GM23338 (cell line): ENCODE data around the gene ORC6. TPM values are rescaled to one million over a fixed set of nuclear protein-coding genes. Genes with fewer than 3 reads are reported as not detected.

Source experiments
- EZH2phosphoT487 ChIP-seq: fragments of 200-600 bp; sonication (generic); IDR thresholded peaks from one replicate; pipeline ENCODE4 v1.8.1; 2018; ENCODE audit warnings: antibody characterized with exemption; ENCODE audit not compliant: unreplicated experiment
- polyA plus RNA-seq: library from polyadenylated mRNA; unstranded; fragments of >200 nt; fragmentation: Nextera tagmentation; extraction: Ambion mirVana; gene quantifications from 2 replicates; pipeline ENCODE4 v1.2.1, GENCODE V29; 2016
- total RNA-seq: library from RNA; depleted of rRNA; stranded (reverse); fragments of >200 nt; shearing (Covaris generic); gene quantifications from 2 replicates; pipeline ENCODE4 v1.2.3, GENCODE V29; 2014
- TF ChIP-seq, protein P1 (sequence below): IDR thresholded peaks from one replicate; pipeline ENCODE4 v1.6.1; 2018; ENCODE audit warnings: antibody characterized with exemption; ENCODE audit not compliant: unreplicated experiment
- TF ChIP-seq, protein P2 (sequence below): fragments of 250-450 bp; sonication (Bioruptor Pico); IDR thresholded peaks from 2 replicates; pipeline ENCODE4 v1.5.0; 2020; ENCODE audit warnings: mild to moderate bottlenecking, moderate library complexity

The ORC6 gene
- total and polyA plus RNA-seq, 2 experiments from 2014 or later, result 71.5 to 92.0 TPM

DNA sequence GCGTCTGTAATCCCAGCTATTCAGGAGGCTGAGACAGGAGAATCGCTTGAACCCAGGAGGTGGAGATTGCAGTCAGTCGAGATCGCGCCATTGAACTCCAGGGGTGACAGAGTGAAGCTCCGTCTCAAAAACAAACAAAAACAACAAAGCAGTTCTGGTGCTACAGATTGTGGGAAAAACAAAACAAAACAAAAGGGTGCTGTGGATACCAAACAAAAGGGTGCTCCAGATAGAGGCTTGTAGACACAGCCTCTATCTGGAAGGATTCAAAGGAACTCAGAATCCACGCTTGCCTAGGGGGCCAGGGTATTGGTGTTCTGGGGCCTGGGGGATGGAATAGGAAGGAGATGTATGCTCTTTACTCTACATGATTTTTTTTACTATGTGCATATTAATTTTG lies 56.2 kb downstream of the ORC6 start (continued):
- TF ChIP-seq, protein P1, sequence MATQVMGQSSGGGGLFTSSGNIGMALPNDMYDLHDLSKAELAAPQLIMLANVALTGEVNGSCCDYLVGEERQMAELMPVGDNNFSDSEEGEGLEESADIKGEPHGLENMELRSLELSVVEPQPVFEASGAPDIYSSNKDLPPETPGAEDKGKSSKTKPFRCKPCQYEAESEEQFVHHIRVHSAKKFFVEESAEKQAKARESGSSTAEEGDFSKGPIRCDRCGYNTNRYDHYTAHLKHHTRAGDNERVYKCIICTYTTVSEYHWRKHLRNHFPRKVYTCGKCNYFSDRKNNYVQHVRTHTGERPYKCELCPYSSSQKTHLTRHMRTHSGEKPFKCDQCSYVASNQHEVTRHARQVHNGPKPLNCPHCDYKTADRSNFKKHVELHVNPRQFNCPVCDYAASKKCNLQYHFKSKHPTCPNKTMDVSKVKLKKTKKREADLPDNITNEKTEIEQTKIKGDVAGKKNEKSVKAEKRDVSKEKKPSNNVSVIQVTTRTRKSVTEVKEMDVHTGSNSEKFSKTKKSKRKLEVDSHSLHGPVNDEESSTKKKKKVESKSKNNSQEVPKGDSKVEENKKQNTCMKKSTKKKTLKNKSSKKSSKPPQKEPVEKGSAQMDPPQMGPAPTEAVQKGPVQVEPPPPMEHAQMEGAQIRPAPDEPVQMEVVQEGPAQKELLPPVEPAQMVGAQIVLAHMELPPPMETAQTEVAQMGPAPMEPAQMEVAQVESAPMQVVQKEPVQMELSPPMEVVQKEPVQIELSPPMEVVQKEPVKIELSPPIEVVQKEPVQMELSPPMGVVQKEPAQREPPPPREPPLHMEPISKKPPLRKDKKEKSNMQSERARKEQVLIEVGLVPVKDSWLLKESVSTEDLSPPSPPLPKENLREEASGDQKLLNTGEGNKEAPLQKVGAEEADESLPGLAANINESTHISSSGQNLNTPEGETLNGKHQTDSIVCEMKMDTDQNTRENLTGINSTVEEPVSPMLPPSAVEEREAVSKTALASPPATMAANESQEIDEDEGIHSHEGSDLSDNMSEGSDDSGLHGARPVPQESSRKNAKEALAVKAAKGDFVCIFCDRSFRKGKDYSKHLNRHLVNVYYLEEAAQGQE, result no peak
- TF ChIP-seq, protein P2, sequence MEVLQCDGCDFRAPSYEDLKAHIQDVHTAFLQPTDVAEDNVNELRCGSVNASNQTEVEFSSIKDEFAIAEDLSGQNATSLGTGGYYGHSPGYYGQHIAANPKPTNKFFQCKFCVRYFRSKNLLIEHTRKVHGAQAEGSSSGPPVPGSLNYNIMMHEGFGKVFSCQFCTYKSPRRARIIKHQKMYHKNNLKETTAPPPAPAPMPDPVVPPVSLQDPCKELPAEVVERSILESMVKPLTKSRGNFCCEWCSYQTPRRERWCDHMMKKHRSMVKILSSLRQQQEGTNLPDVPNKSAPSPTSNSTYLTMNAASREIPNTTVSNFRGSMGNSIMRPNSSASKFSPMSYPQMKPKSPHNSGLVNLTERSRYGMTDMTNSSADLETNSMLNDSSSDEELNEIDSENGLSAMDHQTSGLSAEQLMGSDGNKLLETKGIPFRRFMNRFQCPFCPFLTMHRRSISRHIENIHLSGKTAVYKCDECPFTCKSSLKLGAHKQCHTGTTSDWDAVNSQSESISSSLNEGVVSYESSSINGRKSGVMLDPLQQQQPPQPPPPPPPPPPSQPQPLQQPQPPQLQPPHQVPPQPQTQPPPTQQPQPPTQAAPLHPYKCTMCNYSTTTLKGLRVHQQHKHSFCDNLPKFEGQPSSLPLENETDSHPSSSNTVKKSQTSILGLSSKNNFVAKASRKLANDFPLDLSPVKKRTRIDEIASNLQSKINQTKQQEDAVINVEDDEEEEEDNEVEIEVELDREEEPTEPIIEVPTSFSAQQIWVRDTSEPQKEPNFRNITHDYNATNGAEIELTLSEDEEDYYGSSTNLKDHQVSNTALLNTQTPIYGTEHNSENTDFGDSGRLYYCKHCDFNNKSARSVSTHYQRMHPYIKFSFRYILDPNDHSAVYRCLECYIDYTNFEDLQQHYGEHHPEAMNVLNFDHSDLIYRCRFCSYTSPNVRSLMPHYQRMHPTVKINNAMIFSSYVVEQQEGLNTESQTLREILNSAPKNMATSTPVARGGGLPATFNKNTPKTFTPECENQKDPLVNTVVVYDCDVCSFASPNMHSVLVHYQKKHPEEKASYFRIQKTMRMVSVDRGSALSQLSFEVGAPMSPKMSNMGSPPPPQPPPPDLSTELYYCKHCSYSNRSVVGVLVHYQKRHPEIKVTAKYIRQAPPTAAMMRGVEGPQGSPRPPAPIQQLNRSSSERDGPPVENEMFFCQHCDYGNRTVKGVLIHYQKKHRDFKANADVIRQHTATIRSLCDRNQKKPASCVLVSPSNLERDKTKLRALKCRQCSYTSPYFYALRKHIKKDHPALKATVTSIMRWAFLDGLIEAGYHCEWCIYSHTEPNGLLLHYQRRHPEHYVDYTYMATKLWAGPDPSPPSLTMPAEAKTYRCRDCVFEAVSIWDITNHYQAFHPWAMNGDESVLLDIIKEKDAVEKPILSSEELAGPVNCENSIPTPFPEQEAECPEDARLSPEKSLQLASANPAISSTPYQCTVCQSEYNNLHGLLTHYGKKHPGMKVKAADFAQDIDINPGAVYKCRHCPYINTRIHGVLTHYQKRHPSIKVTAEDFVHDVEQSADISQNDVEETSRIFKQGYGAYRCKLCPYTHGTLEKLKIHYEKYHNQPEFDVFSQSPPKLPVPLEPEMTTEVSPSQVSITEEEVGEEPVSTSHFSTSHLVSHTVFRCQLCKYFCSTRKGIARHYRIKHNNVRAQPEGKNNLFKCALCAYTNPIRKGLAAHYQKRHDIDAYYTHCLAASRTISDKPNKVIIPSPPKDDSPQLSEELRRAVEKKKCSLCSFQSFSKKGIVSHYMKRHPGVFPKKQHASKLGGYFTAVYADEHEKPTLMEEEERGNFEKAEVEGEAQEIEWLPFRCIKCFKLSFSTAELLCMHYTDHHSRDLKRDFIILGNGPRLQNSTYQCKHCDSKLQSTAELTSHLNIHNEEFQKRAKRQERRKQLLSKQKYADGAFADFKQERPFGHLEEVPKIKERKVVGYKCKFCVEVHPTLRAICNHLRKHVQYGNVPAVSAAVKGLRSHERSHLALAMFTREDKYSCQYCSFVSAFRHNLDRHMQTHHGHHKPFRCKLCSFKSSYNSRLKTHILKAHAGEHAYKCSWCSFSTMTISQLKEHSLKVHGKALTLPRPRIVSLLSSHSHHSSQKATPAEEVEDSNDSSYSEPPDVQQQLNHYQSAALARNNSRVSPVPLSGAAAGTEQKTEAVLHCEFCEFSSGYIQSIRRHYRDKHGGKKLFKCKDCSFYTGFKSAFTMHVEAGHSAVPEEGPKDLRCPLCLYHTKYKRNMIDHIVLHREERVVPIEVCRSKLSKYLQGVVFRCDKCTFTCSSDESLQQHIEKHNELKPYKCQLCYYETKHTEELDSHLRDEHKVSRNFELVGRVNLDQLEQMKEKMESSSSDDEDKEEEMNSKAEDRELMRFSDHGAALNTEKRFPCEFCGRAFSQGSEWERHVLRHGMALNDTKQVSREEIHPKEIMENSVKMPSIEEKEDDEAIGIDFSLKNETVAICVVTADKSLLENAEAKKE (CRISPR knock-in tag), result no peak
- no peak for TF ChIP-seq EZH2phosphoT487
